Lung (tissue), 12 donors: ENCODE measurements around the gene SPSB4. TPM values are rescaled to one million over a fixed set of nuclear protein-coding genes. Genes with fewer than 3 reads are reported as not detected.
A peak's percentile ranks its signal among the peaks of the same experiment; 100 is the strongest.

Experiments used
- ATAC-seq: fragments of 200-7000 bp; cut with Tn5 transposase; one replicate; pipeline ENCODE4 v1.9.1; 2020; ENCODE audit warnings: moderate number of reproducible peaks; ENCODE audit not compliant: insufficient read depth, low FRiP score
- DNase-seq, 3 donors: peaks; one replicate each; pipeline ENCODE4 v3.0.0-alpha.2; 2013 to 2017
- H3K27ac ChIP-seq, 2 donors: one replicate each; pipeline ENCODE4 v1.5.1; 2013; ENCODE audit warnings: mild to moderate bottlenecking in 2 of 2, moderate library complexity in 2 of 2, control low read depth in 1 of 2, inconsistent platforms in 1 of 2, low read depth in 1 of 2, low read length in 1 of 2
- H3K27me3 ChIP-seq, 3 donors: one replicate each; pipeline ENCODE4 v1.5.1; 2013; ENCODE audit warnings: low read length in 2 of 3; ENCODE audit not compliant: control insufficient read depth in 3 of 3, insufficient read depth in 3 of 3
- H3K36me3 ChIP-seq, 4 donors: one replicate each; pipeline ENCODE4 v1.5.1; 2013; ENCODE audit warnings: low read length in 4 of 4, mild to moderate bottlenecking in 1 of 4, moderate library complexity in 1 of 4; ENCODE audit not compliant: control insufficient read depth in 4 of 4, insufficient read depth in 4 of 4
- H3K4me1 ChIP-seq, 5 donors: one replicate each; pipeline ENCODE4 v1.5.1; 2013; ENCODE audit warnings: low read length in 5 of 5, mild to moderate bottlenecking in 2 of 5, moderate library complexity in 1 of 5; ENCODE audit not compliant: control insufficient read depth in 5 of 5, insufficient read depth in 5 of 5
- H3K4me3 ChIP-seq: one replicate; pipeline ENCODE4 v1.5.1; 2013; ENCODE audit warnings: mild to moderate bottlenecking, control low read depth, moderate library complexity
- H3K9ac ChIP-seq, 2 donors: one replicate each; pipeline ENCODE4 v1.5.1; 2013; ENCODE audit warnings: low read length in 2 of 2, control low read depth in 1 of 2; ENCODE audit not compliant: insufficient read depth in 1 of 2
- H3K9me3 ChIP-seq, 4 donors: one replicate each; pipeline ENCODE4 v1.5.1; 2013; ENCODE audit warnings: low read length in 3 of 4, mild to moderate bottlenecking in 1 of 4, moderate library complexity in 1 of 4; ENCODE audit not compliant: control insufficient read depth in 4 of 4, insufficient read depth in 3 of 4
- WGBS, 2 donors: extraction: QIAGEN DNeasy Blood & Tissue Kit; methylation state at CpG; one replicate each; pipeline ENCODE4 v1.1.7; 2013; 5-methylcytosine and 5-hydroxymethylcytosine counted together
- polyA plus RNA-seq, 2 donors: library from polyadenylated mRNA; stranded (reverse); fragments of 200-250 nt; gene quantifications; one replicate each; pipeline ENCODE4 v1.2.1, GENCODE V29; 2013
- total RNA-seq, 2 donors: library from RNA; depleted of rRNA in 1 of 2; stranded (reverse); fragments of >200 nt in 1 of 2; gene quantifications; one replicate each; pipeline ENCODE4 v1.2.1, GENCODE V29; 2014 to 2021
- TF ChIP-seq, protein P1 (sequence below): IDR thresholded peaks from 2 replicates; pipeline ENCODE4 v1.5.1; 2012; ENCODE audit warnings: mild to moderate bottlenecking; ENCODE audit errors: control extremely low read depth, extremely low read depth
- donor health status: control.
- donor health status: control.
- donor health status: Bipolar disorder and iron deficiency.
- donor health status: healthy.
- donor health status: DM: yes; HTN: yes; CAD: no.

The SPSB4 gene
- total and polyA plus RNA-seq, 4 donors = 0.25 to 4.4 (median 1.5) TPM

DNA sequence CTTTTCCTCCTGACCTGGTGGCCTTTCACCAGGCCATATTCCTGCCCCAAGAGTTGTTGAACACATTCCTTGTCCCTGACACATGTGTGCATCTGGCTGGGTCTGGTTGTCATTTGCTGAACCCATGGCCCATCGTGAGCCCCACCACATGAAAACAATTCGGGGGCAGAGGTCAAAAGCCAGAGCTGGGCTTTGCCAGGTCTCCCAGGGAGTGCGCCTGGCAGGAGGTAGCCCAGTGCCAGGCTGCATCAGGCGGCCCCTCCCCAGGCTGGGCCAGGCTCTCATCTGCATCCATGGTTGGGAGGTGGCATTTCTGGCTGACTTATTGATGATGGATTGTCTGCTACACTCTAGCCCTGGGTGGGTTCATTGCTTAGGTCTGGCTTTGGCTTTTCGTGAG, 30.9 kb downstream of the SPSB4 start:
- Histone ChIP-seq H3K4me1 (peaks cover 3 to 38% (median 19%) of the 10 kb centered on the region in 5 donors), H3K36me3 (peaks cover 0 to 4% (median 0%) of the 10 kb centered on the region in 4 donors), H3K27me3 (no peaks in the 10 kb centered on the region), H3K4me3 (no peak overlapping the region), H3K27ac (no peak overlapping the region), H3K9ac (no peak overlapping the region), H3K9me3 (peaks cover 0 to 2% (median 0%) of the 10 kb centered on the region in 4 donors)
- WGBS, 2 donors = 88 to 90% methylated on average over 5 of the region's 5 CpGs
- TF ChIP-seq, protein P1, sequence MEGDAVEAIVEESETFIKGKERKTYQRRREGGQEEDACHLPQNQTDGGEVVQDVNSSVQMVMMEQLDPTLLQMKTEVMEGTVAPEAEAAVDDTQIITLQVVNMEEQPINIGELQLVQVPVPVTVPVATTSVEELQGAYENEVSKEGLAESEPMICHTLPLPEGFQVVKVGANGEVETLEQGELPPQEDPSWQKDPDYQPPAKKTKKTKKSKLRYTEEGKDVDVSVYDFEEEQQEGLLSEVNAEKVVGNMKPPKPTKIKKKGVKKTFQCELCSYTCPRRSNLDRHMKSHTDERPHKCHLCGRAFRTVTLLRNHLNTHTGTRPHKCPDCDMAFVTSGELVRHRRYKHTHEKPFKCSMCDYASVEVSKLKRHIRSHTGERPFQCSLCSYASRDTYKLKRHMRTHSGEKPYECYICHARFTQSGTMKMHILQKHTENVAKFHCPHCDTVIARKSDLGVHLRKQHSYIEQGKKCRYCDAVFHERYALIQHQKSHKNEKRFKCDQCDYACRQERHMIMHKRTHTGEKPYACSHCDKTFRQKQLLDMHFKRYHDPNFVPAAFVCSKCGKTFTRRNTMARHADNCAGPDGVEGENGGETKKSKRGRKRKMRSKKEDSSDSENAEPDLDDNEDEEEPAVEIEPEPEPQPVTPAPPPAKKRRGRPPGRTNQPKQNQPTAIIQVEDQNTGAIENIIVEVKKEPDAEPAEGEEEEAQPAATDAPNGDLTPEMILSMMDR = no peak
- ATAC-seq (no peak), DNase-seq (no peak)

DNA sequence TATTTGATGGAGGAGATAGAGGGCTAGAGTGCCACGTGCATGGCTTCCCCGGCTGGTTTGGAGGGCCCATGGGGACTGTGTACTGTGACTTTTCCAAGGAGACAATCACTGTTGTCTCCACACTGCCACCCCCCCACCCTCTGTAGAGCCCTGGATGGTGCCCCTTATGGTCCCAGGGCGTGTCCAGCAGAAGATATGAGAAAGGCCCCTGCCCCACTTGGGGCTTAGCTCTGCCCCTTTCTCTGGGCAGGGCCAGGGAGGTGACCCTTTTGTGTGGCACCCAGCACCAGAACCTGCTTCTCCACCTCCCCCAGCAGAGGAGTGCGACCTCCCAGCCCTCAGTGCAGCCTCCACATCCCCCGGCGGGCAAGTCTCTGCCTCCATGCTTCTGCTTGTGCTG, 32.1 kb downstream of the SPSB4 start:
- TF ChIP-seq, protein P1 = no peak

DNA sequence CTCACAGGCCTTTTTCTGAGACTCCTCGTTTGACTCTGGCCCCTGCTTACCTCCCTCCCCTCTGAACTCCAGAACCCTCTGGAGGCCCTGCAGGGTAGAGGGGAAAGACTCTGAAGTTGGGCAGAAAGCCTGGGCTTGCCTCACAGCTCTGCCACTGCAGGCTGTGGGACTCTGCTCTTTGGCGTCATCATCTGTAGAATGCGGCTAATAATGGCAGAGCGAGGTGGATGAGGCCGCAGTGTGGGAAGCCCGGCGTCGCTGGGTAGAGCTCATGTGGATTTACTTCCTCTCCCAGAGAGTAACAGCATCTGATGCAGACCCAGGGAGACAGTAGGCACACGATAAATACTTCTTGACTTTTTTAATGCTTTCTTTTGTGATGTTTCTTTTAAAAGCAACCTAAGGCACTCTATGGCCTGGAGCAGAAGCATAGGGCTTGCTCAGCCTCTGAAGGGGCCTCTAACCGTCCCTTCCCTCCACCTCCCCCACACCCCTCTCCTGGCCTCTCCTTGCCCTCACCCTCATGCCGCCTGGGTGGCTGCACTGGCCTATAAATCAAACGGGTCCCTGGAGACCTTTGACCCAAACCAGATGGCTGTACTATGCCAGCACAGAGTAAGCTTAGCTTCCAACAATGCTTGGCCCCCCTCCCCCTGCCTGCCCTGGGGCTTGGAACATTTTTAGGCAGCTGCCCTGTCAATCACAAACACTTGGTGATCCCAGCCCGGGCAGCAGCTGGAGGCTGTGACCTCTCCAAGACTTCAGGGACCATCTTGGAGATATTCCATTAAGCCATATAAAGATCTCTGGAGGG, 32.9 kb downstream of the SPSB4 start:
- TF ChIP-seq, protein P1 = no peak
- H3K4me1 ChIP-seq = peaks cover 3 to 25% (median 13%) of the 10 kb centered on the region in 5 donors
- no peak overlapping the region for H3K4me3 ChIP-seq
- ATAC-seq (no peak), DNase-seq (peak; percentile 62 to 73 (median 68))
- no peak overlapping the region for H3K9ac ChIP-seq
- no peaks in the 10 kb centered on the region for H3K27me3 ChIP-seq
- H3K9me3 ChIP-seq = peaks cover 0 to 2% (median 0%) of the 10 kb centered on the region in 4 donors
- WGBS, 2 donors = 76 to 80% methylated on average over 13 of the region's 13 CpGs
- no peak overlapping the region for H3K27ac ChIP-seq
- peaks cover 0 to 4% (median 0%) of the 10 kb centered on the region in 4 donors for H3K36me3 ChIP-seq

More for the DNA sequence above, 32.1 kb downstream of the SPSB4 start:
- 88 to 91% methylated on average over 6 of the region's 6 CpGs for WGBS, 2 donors
- Histone ChIP-seq H3K9me3 (peaks cover 0 to 2% (median 0%) of the 10 kb centered on the region in 4 donors), H3K27ac (no peak overlapping the region), H3K36me3 (peaks cover 0 to 4% (median 0%) of the 10 kb centered on the region in 4 donors), H3K4me1 (peaks cover 3 to 28% (median 13%) of the 10 kb centered on the region in 5 donors), H3K27me3 (no peaks in the 10 kb centered on the region), H3K4me3 (no peak overlapping the region), H3K9ac (no peak overlapping the region)
- DNase-seq = no peak
- no peak for ATAC-seq
